ENCODE results near the gene BBS9.

BBS9 gene

GRCh38 chr7:33107136-33108066 lies 22.0 kb upstream of the BBS9 start:
- no peak overlapping the region for H2AFZ ChIP-seq (ENCODE audit: low read depth, low read length)
- peaks cover 12% of the 10 kb centered on the region for H3K4me1 ChIP-seq (ENCODE audit: insufficient read depth, low read length)
- H3K27me3 ChIP-seq (ENCODE audit: insufficient read depth, low read length), result peaks cover 9% of the 10 kb centered on the region
- peaks cover 20% of the 10 kb centered on the region for H3K36me3 ChIP-seq (ENCODE audit: insufficient read depth, low read length)
- H3K9me3 ChIP-seq (ENCODE audit: low read length), result no peaks in the 10 kb centered on the region
- H3K4me3 ChIP-seq (ENCODE audit: low read length), result peak overlapping the region; percentile 97

GRCh38 chr7:33108554-33109004 lies 20.8 kb upstream of the BBS9 start:
- peaks cover 9% of the 10 kb centered on the region for H3K36me3 ChIP-seq (ENCODE audit: insufficient read depth, low read length)
- H3K4me3 ChIP-seq (ENCODE audit: low read length), result peak overlapping the region; percentile 97
- H2AFZ ChIP-seq (ENCODE audit: low read depth, low read length), result peak overlapping the region; percentile 48
- peaks cover 12% of the 10 kb centered on the region for H3K4me1 ChIP-seq (ENCODE audit: insufficient read depth, low read length)
- H3K9me3 ChIP-seq (ENCODE audit: low read length), result no peaks in the 10 kb centered on the region
- H3K27me3 ChIP-seq (ENCODE audit: insufficient read depth, low read length), result peaks cover 9% of the 10 kb centered on the region

- Histone ChIP-seq H2AFZ (ENCODE audit: low read depth, low read length) (peak within 1 kb of the TSS; percentile 88), H3K4me1 (ENCODE audit: insufficient read depth, low read length) (peaks cover 12% of the 10 kb centered on the region), H3K27me3 (ENCODE audit: insufficient read depth, low read length) (peaks cover 9% of the 10 kb centered on the region), H3K36me3 (ENCODE audit: insufficient read depth, low read length) (peaks cover 3% of the 10 kb centered on the region), H3K4me3 (ENCODE audit: low read length) (peak within 1 kb of the TSS; percentile 97), H3K9me3 (ENCODE audit: low read length) (no peaks in the 10 kb centered on the region)
Observed at GRCh38 chr7:33109005-33109757, 20.2 kb upstream of the BBS9 start, which contains the start of gene RP9. RP9 (minus strand) TSS chr7:33109404; CDS start chr7:33109372, 32 bp downstream.

- peak overlapping the region; percentile 58 for H3K4me3 ChIP-seq (ENCODE audit: low read length)
Observed at GRCh38 chr7:33109758-33110238, 19.6 kb upstream of the BBS9 start.

GRCh38 chr7:33111614-33112013 lies 17.8 kb upstream of the BBS9 start:
- Histone ChIP-seq H3K36me3 (ENCODE audit: insufficient read depth, low read length) (no peaks in the 10 kb centered on the region), H3K4me1 (ENCODE audit: insufficient read depth, low read length) (peaks cover 12% of the 10 kb centered on the region), H3K9me3 (ENCODE audit: low read length) (no peaks in the 10 kb centered on the region), H2AFZ (ENCODE audit: low read depth, low read length) (no peak overlapping the region), H3K27me3 (ENCODE audit: insufficient read depth, low read length) (peaks cover 9% of the 10 kb centered on the region), H3K4me3 (ENCODE audit: low read length) (no peak overlapping the region)

More at GRCh38 chr7:33109758-33110238, 19.6 kb upstream of the BBS9 start:
- peak overlapping the region; percentile 88 for H2AFZ ChIP-seq (ENCODE audit: low read depth, low read length)
- H3K27me3 ChIP-seq (ENCODE audit: insufficient read depth, low read length), result peaks cover 9% of the 10 kb centered on the region
- H3K4me1 ChIP-seq (ENCODE audit: insufficient read depth, low read length), result peaks cover 12% of the 10 kb centered on the region
- H3K9me3 ChIP-seq (ENCODE audit: low read length), result no peaks in the 10 kb centered on the region
- peaks cover 3% of the 10 kb centered on the region for H3K36me3 ChIP-seq (ENCODE audit: insufficient read depth, low read length)

GRCh38 chr7:33114976-33115375 lies 14.4 kb upstream of the BBS9 start:
- Histone ChIP-seq H3K9me3 (ENCODE audit: low read length) (no peaks in the 10 kb centered on the region), H3K27me3 (ENCODE audit: insufficient read depth, low read length) (peaks cover 9% of the 10 kb centered on the region), H2AFZ (ENCODE audit: low read depth, low read length) (no peak overlapping the region), H3K4me1 (ENCODE audit: insufficient read depth, low read length) (peaks cover under 1% of the 10 kb centered on the region), H3K36me3 (ENCODE audit: insufficient read depth, low read length) (no peaks in the 10 kb centered on the region), H3K4me3 (ENCODE audit: low read length) (no peak overlapping the region)

- Histone ChIP-seq H3K36me3 (ENCODE audit: insufficient read depth, low read length) (no peaks in the 10 kb centered on the region), H3K9me3 (ENCODE audit: low read length) (no peaks in the 10 kb centered on the region), H2AFZ (ENCODE audit: low read depth, low read length) (no peak overlapping the region), H3K4me1 (ENCODE audit: insufficient read depth, low read length) (no peaks in the 10 kb centered on the region), H3K4me3 (ENCODE audit: low read length) (no peak overlapping the region), H3K27me3 (ENCODE audit: insufficient read depth, low read length) (no peaks in the 10 kb centered on the region)
Observed at GRCh38 chr7:33118383-33118782, 11.0 kb upstream of the BBS9 start.

GRCh38 chr7:33127085-33127484 lies 2.3 kb upstream of the BBS9 start:
- H3K27me3 ChIP-seq (ENCODE audit: insufficient read depth, low read length), result no peaks in the 10 kb centered on the region
- no peaks in the 10 kb centered on the region for H3K36me3 ChIP-seq (ENCODE audit: insufficient read depth, low read length)
- H3K4me3 ChIP-seq (ENCODE audit: low read length), result no peak overlapping the region
- H2AFZ ChIP-seq (ENCODE audit: low read depth, low read length), result no peak overlapping the region
- no peaks in the 10 kb centered on the region for H3K9me3 ChIP-seq (ENCODE audit: low read length)
- peaks cover 7% of the 10 kb centered on the region for H3K4me1 ChIP-seq (ENCODE audit: insufficient read depth, low read length)

GRCh38 chr7:33128631-33128989 lies 754 bp upstream of the BBS9 start:
- Histone ChIP-seq H2AFZ (ENCODE audit: low read depth, low read length) (peak overlapping the region; percentile 100), H3K36me3 (ENCODE audit: insufficient read depth, low read length) (no peaks in the 10 kb centered on the region), H3K9me3 (ENCODE audit: low read length) (no peaks in the 10 kb centered on the region), H3K4me3 (ENCODE audit: low read length) (peak overlapping the region; percentile 80), H3K27me3 (ENCODE audit: insufficient read depth, low read length) (no peaks in the 10 kb centered on the region), H3K4me1 (ENCODE audit: insufficient read depth, low read length) (peaks cover 7% of the 10 kb centered on the region)

GRCh38 chr7:33129806-33130153 lies 416 bp downstream of the BBS9 start:
- Histone ChIP-seq H3K4me1 (ENCODE audit: insufficient read depth, low read length) (peaks cover 7% of the 10 kb centered on the region), H3K9me3 (ENCODE audit: low read length) (no peaks in the 10 kb centered on the region), H3K36me3 (ENCODE audit: insufficient read depth, low read length) (no peaks in the 10 kb centered on the region), H2AFZ (ENCODE audit: low read depth, low read length) (peak overlapping the region; percentile 100), H3K27me3 (ENCODE audit: insufficient read depth, low read length) (no peaks in the 10 kb centered on the region), H3K4me3 (ENCODE audit: low read length) (peak overlapping the region; percentile 80)

GRCh38 chr7:33130184-33130583 lies 820 bp downstream of the BBS9 start:
- peak overlapping the region; percentile 80 for H3K4me3 ChIP-seq (ENCODE audit: low read length)
- H3K4me1 ChIP-seq (ENCODE audit: insufficient read depth, low read length), result peaks cover 7% of the 10 kb centered on the region
- peaks cover 1% of the 10 kb centered on the region for H3K9me3 ChIP-seq (ENCODE audit: low read length)
- H2AFZ ChIP-seq (ENCODE audit: low read depth, low read length), result peak overlapping the region; percentile 100
- no peaks in the 10 kb centered on the region for H3K36me3 ChIP-seq (ENCODE audit: insufficient read depth, low read length)
- no peaks in the 10 kb centered on the region for H3K27me3 ChIP-seq (ENCODE audit: insufficient read depth, low read length)

- Histone ChIP-seq H3K4me3 (ENCODE audit: low read length) (no peak overlapping the region), H3K36me3 (ENCODE audit: insufficient read depth, low read length) (no peaks in the 10 kb centered on the region), H3K4me1 (ENCODE audit: insufficient read depth, low read length) (no peaks in the 10 kb centered on the region), H3K9me3 (ENCODE audit: low read length) (peaks cover 1% of the 10 kb centered on the region), H3K27me3 (ENCODE audit: insufficient read depth, low read length) (no peaks in the 10 kb centered on the region), H2AFZ (ENCODE audit: low read depth, low read length) (no peak overlapping the region)
Observed at GRCh38 chr7:33137103-33137502, 7.7 kb downstream of the BBS9 start.

GRCh38 chr7:33142585-33142984 lies 13.2 kb downstream of the BBS9 start:
- peaks cover 4% of the 10 kb centered on the region for H3K9me3 ChIP-seq (ENCODE audit: low read length)
- no peaks in the 10 kb centered on the region for H3K27me3 ChIP-seq (ENCODE audit: insufficient read depth, low read length)
- H3K36me3 ChIP-seq (ENCODE audit: insufficient read depth, low read length), result no peaks in the 10 kb centered on the region
- no peaks in the 10 kb centered on the region for H3K4me1 ChIP-seq (ENCODE audit: insufficient read depth, low read length)
- H3K4me3 ChIP-seq (ENCODE audit: low read length), result no peak overlapping the region
- no peak overlapping the region for H2AFZ ChIP-seq (ENCODE audit: low read depth, low read length)
